Skin epidermis (tissue), 12 donors: ENCODE data around the gene PARP15.
"Not testable (repeated sequence)": the region's sequence is repeated elsewhere in the genome, so short reads cannot be mapped to it uniquely, and the experiment has no call there.

ENCODE experiments used
- H3K27ac ChIP-seq, 21 experiments: fragments of 200-600 bp; sonication (generic) in 11 of 21; one replicate each; pipeline ENCODE4 v1.5.0; 2020; ENCODE audit warnings: mild to moderate bottlenecking in 3 of 21, inconsistent platforms in 2 of 21, moderate library complexity in 2 of 21
- H3K4me3 ChIP-seq, 7 experiments: fragments of 200-600 bp; sonication (generic) in 2 of 7; one replicate each; pipeline ENCODE4 v1.5.0; 2020; ENCODE audit warnings: inconsistent platforms in 2 of 7, mild to moderate bottlenecking in 2 of 7, moderate library complexity in 1 of 7

The PARP15 gene

DNA sequence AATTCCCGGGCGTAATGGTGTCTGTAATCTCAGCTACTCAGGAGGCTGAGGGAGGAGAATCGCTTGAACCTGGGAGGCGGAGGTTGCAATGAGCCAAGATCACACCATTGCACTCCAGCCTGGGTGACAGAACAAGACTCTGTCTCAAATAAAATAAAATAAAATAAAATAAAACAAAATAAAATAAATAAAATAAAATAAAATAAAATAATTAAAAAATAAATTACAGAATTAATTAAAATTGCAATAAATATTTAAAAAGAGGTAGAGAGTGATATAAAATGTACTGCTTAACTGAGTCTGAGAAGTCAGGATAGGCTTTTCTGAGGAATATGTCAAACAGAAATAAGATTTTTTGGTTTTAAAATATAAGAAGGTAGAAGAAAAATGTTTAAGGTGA lies 80.9 kb downstream of the PARP15 start:
- not testable (repeated sequence) for H3K4me3 ChIP-seq, H3K27ac ChIP-seq

DNA sequence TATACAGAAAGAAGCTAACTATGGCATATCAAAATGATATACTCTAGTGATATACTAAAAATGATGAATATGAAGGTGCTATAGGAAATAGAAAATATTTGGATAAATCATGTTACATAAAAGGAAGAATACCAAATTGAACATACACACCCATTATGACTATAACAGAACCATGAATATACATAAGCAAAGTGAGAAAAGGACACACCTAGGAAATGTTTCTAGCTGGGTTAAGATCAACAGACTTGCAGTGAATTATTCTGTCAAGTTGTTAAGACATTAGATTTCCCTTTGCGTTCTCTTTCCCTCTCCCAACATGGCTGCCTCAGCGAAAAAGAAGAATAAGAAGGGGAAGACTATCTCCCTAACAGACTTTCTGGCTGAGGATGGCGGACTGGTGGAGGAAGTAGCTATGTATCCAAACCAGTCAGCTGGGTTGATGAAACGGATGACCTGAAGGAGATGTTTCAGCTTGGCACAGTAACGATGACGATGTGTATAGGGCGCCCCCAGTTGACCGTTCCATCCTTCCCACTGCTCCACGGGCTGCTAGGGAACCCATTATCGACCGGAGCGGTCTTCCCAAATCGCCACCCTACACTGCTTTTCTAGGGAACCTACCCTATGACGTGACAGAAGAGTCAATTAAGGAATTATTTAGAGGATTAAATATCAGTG lies 83.0 kb downstream of the PARP15 start:
- Histone ChIP-seq H3K4me3 (no peak overlapping the region), H3K27ac (no peak overlapping the region)

DNA sequence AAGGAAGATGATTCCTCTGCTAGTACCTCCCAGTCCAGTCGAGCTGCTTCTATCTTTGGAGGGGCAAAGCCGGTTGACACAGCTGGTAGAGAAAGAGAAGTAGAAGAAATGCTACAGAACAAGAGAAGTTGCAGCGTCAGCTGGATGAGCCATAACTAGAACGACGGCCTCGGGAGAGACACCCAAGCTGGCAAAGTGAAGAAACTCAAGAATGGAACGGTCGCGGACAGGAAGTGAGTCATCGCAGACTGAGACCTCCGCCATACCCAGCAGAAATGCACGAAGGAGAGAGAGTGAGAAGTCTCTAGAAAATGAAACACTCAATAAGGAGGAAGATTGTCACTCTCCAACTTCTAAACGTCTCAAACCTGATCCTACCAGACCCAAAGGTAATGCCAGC lies 84.2 kb downstream of the PARP15 start:
- Histone ChIP-seq H3K27ac (no peak overlapping the region), H3K4me3 (no peak overlapping the region)

DNA sequence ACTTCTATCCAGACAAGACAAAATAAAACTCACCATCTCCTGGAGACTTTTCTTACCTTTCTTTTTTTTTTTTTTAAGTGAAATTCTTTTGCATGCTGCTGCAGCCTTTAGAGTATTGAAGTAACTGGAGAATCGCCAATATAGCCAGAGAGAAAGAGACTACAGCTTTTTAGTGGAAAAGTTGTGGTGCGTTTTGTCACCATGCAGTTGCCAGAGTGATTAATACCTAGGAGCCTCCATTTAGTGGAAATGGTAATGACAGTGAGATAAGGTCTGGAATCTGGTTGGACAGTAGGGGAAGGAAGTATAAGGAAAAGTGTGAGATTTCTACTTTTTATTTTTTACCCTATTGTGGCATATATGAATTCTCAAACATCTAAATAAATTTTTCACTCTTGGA lies 85.1 kb downstream of the PARP15 start:
- Histone ChIP-seq H3K4me3 (no peak overlapping the region), H3K27ac (no peak overlapping the region)

DNA sequence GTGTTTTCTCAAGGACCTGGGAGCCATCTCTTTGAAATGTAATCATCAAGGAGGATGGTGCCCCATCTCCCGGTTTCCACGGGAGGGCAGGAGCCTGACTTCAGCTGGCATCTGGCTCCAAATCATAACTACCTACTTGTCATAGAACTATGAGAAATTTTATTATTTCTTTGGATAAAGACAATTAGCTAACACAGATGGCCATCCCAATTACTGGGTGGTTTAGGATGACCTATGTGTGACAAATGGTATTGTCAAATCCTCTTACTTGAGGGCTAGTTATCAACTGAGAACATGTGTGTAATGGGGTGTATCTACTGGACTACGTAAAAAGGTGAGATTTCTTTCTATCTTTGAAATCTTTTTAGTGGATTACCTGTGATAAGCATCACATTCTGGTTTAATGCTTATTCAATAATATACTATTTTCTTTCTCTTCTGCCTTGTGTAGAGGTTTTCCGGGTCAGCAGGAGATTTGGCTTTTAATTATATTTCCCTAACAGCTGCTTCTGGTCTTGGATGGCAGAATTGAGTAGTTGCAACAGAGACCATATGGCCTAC lies 87.9 kb downstream of the PARP15 start:
- Histone ChIP-seq H3K27ac (no peak overlapping the region), H3K4me3 (no peak overlapping the region)

DNA sequence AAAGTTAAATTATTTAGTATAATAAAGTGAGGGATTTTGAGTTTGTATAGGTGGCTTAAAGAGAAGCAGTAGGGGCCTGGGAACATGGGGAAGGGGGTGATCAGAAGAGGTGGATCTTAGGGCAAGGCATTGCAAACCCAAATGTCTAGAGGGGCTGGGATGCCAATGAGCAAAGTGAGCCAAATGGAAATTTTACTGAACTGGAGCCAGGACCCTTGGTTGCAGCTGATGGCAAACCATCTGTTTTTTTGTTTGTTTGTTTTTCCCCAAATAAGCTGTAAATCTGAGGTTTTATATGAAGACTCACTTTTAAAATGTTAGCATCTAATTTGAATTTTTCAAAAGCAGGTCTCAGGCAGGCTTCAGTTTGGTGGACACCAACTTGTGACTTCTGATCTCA lies 88.4 kb downstream of the PARP15 start:
- H3K4me3 ChIP-seq: no peak overlapping the region

DNA sequence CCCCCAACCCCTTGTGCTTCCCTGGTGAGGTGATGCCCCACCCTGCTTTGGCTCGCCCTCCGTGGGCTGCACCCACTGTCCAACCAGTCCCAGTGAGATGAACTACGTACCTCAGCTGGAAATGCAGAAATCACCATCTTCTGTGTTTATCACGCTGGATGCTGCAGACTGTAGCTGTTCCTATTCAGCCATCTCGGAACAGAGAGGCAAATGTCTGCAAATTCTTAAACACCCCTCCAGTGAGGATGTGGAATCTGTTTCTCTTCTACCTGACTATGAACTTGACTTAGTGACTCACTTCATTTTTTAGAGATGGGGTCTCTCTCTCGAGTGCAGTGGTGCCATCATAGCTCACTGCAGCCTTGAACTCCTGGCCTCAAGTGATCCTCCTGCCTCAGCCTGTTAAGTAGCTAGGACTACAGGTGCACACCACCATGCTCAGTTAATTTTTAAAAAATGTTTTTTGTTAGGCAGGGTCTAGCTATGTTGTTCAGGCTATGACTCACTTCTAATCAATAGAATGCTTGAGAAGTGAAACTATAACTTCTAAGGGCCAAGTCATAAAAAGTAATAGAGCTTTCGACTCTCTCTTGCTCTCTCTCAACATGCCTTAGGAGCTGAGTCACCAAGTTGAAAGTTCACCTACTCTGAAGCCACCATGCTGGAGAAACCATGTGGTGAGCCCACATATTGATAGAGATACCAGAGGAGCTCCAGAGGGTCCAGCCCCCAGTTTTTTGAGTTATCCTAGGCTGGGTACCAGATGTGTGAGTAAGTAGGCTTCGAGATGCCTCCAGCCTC lies 91.7 kb downstream of the PARP15 start:
- Histone ChIP-seq H3K4me3 (no peak overlapping the region), H3K27ac (no peak overlapping the region)

More for the DNA sequence above, 88.4 kb downstream of the PARP15 start:
- H3K27ac ChIP-seq: no peak overlapping the region

DNA sequence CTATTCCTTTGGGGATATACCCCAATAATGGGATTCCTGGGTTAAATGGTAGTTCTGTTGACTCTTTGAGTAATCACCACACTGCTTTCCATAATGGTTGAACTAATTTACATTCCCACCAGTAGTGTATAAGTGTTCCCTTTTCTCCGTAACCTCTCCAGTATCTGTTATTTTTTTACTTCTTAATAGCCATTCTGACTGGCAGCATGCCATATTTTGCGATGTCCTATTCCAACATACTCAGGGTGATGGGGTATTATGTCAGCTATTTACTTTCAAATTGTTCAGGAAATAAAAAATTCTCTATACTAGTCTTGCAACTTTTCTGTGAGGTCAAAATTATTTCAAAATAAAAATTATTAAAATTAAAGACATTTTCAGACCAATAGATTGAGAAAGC lies 94.1 kb downstream of the PARP15 start:
- no peak overlapping the region for H3K27ac ChIP-seq
- H3K4me3 ChIP-seq: no peak overlapping the region

DNA sequence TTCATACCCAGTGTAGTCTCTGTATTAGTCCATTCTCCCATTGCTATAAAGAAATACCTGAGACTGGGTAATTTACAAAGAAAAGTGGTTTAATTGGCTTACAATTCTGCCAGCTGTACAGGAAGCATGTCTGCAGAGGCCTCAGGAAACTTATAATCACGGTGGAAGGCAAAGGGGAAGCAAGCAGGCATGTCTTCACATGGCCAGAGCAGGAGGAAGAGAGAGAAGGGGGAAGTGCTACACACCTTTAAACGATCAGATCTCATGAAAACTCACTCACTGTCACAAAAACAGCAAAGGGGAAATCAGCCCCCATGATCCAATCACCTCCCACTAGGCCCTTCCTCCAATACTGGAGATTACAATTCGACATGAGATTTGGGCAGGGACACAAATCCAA lies 96.9 kb downstream of the PARP15 start:
- no peak overlapping the region for H3K27ac ChIP-seq
- no peak overlapping the region for H3K4me3 ChIP-seq

DNA sequence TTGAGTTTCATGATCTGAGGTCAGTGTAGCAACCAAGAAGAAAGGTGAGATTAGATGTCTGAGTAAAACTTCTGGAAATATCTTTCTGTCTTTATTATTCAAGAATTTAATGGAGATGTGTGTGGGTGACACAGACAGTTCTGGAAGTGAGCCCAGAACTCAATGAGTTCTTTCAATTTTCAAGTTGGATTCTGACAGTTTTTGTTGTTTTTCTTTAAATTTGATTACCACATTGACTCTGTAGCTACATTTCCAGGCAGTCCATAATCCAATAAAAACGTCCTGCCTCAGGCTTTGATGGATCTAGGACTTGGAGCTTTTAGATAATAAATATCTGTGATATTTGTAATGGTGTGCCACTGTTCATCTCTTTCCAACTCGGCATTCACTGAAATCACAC lies 99.3 kb downstream of the PARP15 start:
- Histone ChIP-seq H3K4me3 (no peak overlapping the region), H3K27ac (no peak overlapping the region)

DNA sequence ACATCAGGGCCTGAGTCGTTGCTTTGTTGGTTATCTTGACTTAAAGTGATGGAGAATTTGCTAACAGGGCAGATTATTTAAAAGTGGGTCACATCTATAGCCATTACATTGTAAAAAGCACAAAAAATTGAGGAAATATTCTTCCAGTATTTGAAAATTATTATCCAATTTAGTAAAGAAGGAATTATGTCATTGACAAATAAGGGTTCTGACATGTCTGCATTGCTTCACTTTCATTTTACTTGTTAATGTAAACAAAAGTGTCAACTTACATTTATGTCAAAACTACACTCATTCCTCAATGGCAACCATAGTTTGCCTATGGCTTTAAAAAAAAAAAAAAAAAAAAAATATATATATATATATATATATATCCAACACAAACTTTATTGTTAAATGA lies 99.8 kb downstream of the PARP15 start:
- no peak overlapping the region for H3K27ac ChIP-seq
- H3K4me3 ChIP-seq: no peak overlapping the region

DNA sequence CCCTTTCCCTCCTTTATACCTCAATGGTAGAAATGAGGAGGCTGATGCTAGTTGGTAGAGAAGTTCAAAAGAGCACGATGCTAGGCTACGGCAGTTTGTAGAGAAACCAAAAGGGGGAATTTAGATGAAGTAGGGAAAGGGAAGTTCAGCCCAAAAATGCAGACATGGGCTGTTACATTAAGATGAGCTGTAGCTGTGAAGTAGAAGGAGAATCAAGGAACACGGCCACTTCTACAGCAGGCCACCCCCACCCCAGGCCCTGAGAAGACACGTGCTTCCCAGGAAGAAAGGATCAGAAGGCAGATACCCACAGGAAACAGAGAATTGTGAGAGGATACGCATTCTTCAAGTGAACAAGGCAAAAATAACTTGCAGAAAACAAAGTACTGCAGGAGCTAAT lies 101.1 kb downstream of the PARP15 start:
- peak overlapping the region in 8 of 21 experiments; percentile 16 to 99 (median 94) for H3K27ac ChIP-seq
- no peak overlapping the region for H3K4me3 ChIP-seq

DNA sequence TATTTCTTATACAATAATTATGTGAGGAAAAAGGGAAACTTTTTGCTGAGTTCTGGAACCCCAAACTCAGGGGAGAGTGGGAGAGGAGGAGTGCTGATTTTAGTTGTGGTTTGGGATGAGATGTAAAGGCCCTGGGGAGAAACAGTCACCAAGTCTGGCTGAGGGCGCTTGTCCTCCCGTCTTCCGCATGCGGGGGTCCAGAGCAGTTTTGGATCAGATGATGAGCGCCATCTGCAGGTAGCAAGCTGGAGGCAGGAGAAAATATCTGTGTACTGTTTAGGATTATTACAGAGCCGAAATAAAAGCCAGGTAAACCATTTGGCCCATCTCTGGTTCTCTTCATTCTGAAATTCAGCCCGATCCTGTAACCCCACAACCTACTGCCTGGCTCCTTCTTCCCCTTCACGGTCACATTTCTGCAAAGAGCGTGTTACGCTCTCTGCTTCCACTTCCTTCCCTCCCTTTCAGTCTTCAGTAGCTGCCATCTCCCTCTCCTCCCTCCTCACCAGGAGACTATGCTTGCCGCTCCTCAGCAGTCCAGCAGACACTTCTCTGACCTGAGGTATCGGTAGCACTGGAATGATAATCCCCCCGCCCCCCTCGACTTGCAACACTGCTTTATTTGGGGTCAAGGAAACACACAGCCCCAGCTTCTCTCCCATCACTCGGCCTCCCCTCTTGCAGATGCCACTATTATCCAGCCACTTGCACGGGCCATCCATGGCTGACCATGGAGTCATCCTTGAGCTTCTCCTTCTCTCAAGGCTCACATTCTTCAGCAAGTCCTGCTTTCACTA lies 101.8 kb downstream of the PARP15 start:
- Histone ChIP-seq H3K4me3 (peak overlapping the region; percentile 71 to 96 (median 81)), H3K27ac (peak overlapping the region in 20 of 21 experiments; percentile 41 to 99 (median 94))

DNA sequence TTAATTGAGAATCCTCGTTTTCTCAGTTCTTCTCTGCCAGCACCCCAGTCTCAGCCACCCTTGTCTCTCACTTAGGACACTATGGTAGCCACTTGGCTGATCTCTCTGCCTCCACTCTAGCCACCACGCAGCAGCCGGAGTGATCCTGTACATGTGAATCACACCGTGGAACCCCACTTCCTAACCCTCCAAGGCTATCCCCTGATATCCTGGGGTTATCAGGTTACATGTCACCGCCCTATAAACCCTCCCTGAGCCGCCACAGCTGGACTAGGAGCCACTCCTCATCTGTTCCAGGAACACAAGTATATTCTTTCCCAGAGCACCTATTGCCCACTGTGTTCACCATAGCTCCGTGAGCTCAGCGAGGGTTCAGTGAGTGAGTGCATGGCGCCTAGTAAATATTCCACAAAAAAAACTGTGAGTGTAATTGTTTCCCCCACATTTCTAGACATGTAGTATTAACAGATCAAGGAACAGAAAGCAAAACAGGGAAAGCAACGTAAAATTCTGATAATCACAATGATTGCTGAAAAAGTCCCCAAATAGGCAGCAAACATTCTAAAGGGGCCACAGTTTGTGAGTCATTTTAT lies 102.5 kb downstream of the PARP15 start:
- Histone ChIP-seq H3K27ac (peak overlapping the region; percentile 67 to 99 (median 94)), H3K4me3 (peak overlapping the region; percentile 71 to 96 (median 81))

DNA sequence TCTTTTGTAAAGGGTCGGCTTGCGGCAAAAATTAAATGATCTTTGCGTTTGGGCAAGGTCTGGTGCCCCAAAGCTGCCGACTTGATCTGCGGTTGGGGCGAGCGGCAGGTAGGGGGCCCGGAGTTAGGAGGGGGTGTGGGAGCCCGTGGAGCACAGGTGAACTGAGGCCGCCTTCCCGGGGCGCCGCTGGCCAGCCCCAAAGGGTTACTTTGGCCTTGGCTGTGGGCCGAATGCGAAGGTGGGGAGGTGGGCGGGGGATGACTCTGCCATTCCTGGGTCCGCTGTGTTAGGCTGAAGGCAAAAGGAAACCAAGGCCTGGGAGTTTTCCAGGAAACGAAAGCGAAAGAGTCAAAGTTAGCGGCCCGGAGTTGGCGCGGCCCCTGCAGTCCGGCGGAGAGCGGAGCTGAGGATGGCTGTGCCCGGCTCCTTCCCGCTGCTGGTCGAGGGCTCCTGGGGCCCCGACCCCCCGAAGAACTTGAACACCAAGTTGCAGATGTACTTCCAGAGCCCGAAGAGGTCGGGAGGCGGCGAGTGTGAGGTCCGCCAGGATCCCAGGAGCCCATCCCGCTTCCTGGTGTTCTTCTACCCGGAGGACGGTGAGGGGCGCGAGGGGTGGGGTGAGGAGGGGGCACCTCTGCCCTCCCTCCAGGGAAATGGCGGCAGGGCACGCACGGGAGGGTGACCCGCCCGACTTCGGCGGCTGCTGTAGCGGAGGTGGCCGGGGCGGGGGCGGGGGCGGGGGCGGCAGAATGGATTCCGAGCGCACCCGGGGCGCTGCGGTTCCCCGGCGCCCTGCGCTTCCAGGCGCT lies 103.2 kb downstream of the PARP15 start, which contains the start of gene PARP14:
Gene PARP14 (plus strand): TSS at position 365 of the 809 bp plus-strand sequence. CDS start 45 bp downstream, at position 410.
- H3K4me3 ChIP-seq: peak within 1 kb of the TSS; percentile 71 to 96 (median 81)
- H3K27ac ChIP-seq: peak within 1 kb of the TSS; percentile 67 to 99 (median 94)

DNA sequence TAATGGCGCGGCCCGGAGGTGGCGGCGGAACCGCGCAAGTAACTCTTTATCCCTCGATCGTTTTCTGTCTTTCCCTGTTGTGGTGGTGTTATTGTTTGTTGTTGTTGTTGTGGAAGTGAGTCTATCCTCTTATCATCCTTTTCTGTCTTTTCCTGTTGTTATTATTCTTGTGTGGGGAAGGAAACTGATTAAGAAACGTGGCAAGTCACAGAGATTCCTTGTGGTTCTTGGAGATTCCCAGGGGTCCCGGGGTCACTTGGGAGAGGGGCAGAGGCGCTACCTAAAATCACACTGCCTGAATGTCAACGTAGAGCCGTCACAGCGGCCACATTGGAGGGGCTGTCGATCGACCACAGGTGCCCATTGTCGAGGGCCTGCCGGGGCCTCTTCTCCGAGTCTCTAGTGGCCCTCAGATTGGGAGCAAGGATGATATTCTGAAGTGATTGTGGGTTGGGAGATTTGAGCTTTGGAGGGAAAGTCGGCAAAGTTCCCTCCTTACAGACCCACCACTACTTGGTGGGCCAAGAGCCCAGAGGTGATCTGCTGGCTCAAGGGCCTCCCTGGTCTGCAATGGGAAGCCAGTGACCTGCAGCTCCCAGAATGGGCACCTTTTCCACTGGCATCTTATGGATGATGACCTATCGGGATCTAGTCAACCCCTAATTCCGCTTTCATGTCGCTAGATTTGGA lies 104.0 kb downstream of the PARP15 start:
- H3K27ac ChIP-seq: peak overlapping the region; percentile 67 to 99 (median 94)
- peak overlapping the region; percentile 71 to 96 (median 81) for H3K4me3 ChIP-seq

DNA sequence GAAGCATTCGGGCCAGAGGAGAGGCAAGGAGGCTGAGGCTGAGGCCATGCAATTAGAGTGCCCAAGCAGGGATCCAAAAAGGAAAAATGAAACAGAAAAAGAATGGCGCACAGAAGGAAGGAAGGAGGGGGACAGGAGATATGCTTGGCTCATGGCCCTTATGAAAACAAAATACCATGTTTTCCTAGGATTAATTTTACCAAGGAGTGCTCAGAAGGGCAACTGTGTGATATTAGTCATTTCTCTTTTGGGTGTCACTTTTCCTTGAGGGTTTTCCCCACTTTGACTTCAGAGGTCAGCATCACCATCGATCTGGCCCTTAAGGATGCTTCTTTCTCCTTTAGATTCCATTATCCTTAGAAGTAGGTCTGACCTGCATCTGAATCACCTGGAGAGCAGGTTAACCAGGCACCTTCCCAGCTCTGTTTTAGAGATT lies 104.5 kb downstream of the PARP15 start:
- Histone ChIP-seq H3K4me3 (peak overlapping the region; percentile 71 to 96 (median 81)), H3K27ac (peak overlapping the region in 12 of 21 experiments; percentile 83 to 99 (median 95))
